WTC11 (cell line): ENCODE data around the gene CACNA1F. TPM values are rescaled to one million over a fixed set of nuclear protein-coding genes. Genes with fewer than 3 reads are reported as not detected.

Experiments used
- ATAC-seq: fragments of 200-7000 bp; cut with Tn5 transposase; 2 replicates; pipeline ENCODE4 v1.10.0; 2021; ENCODE audit warnings: mild to moderate bottlenecking, moderate library complexity
- CTCF ChIA-PET: fragments of 300-600 bp; sonication (Branson Sonifier 250); formaldehyde crosslinking; loops from one replicate; lab custom pipeline; 2021; ENCODE audit warnings: antibody characterized with exemption; lab: Charles Lee
- POLR2A ChIA-PET: fragments of 350-600 bp; sonication (Branson Sonifier 250); formaldehyde crosslinking; loops from one replicate; lab custom pipeline; 2021; ENCODE audit warnings: antibody characterized with exemption; lab: Charles Lee
- DNase-seq: peaks from one replicate; pipeline ENCODE4 v3.0.0; 2021; ENCODE audit warnings: low spot score
- H3K27ac Mint-ChIP-seq: 2 replicates; pipeline ENCODE4 v1.8.0; 2021; ENCODE audit warnings: mixed read lengths
- H3K27me3 Mint-ChIP-seq: 2 replicates; pipeline ENCODE4 v1.8.0; 2021; ENCODE audit warnings: low read depth, mild to moderate bottlenecking, moderate library complexity, mixed read lengths
- H3K36me3 Mint-ChIP-seq: 2 replicates; pipeline ENCODE4 v1.8.0; 2021; ENCODE audit warnings: mixed read lengths
- H3K4me1 Mint-ChIP-seq: 2 replicates; pipeline ENCODE4 v1.8.0; 2022; ENCODE audit warnings: mixed read lengths
- H3K4me3 Mint-ChIP-seq: 2 replicates; pipeline ENCODE4 v1.8.0; 2021; ENCODE audit warnings: mild to moderate bottlenecking, moderate library complexity, mixed read lengths
- H3K9me3 Mint-ChIP-seq: 2 replicates; pipeline ENCODE4 v1.8.0; 2021; ENCODE audit warnings: mixed read lengths
- CBFB ChIP-seq: sonication (generic); formaldehyde crosslinking; IDR thresholded peaks from 2 replicates; pipeline ENCODE4 v1.8.1; 2022; ENCODE audit warnings: mild to moderate bottlenecking, low read depth, missing genetic modification reagents
- ETV6 ChIP-seq: sonication (generic); formaldehyde crosslinking; IDR thresholded peaks from 2 replicates; pipeline ENCODE4 v1.8.1; 2022; ENCODE audit warnings: mild to moderate bottlenecking, missing genetic modification reagents
- FOXK1 ChIP-seq: sonication (generic); formaldehyde crosslinking; IDR thresholded peaks from 2 replicates; pipeline ENCODE4 v1.8.0; 2022; ENCODE audit warnings: mild to moderate bottlenecking, moderate library complexity, missing genetic modification reagents
- NFATC4 ChIP-seq: fragments of 250-450 bp; sonication (Bioruptor Pico); IDR thresholded peaks from 2 replicates; pipeline ENCODE4 v1.9.0; 2021; ENCODE audit warnings: mild to moderate bottlenecking
- NFE2L1 ChIP-seq: sonication (generic); formaldehyde crosslinking; IDR thresholded peaks from 2 replicates; pipeline ENCODE4 v1.8.1; 2023; ENCODE audit warnings: missing genetic modification reagents
- NR1H2 ChIP-seq: sonication (generic); formaldehyde crosslinking; IDR thresholded peaks from 2 replicates; pipeline ENCODE4 v1.9.0; 2021; ENCODE audit warnings: mild to moderate bottlenecking, moderate library complexity, missing genetic modification reagents
- RORB ChIP-seq: fragments of 250-450 bp; sonication (Bioruptor Pico); IDR thresholded peaks from 2 replicates; pipeline ENCODE4 v1.9.0; 2021; ENCODE audit warnings: mild to moderate bottlenecking
- ZBTB21 ChIP-seq: sonication (generic); formaldehyde crosslinking; IDR thresholded peaks from 2 replicates; pipeline ENCODE4 v1.8.1; 2023; ENCODE audit warnings: mild to moderate bottlenecking, missing genetic modification reagents, borderline replicate concordance
- ZNF219 ChIP-seq: sonication (generic); formaldehyde crosslinking; IDR thresholded peaks from 2 replicates; pipeline ENCODE4 v1.8.0; 2023; ENCODE audit warnings: missing genetic modification reagents, mild to moderate bottlenecking, borderline replicate concordance
- ZNF232 ChIP-seq: sonication (generic); formaldehyde crosslinking; IDR thresholded peaks from 2 replicates; pipeline ENCODE4 v1.8.0; 2022; ENCODE audit warnings: mild to moderate bottlenecking, missing genetic modification reagents
- ZNF317 ChIP-seq: sonication (generic); formaldehyde crosslinking; IDR thresholded peaks from 2 replicates; pipeline ENCODE4 v1.8.1; 2023; ENCODE audit warnings: low read depth, mild to moderate bottlenecking, moderate library complexity, missing genetic modification reagents, borderline replicate concordance
- total RNA-seq: library from RNA; stranded (reverse); gene quantifications from 3 replicates; pipeline ENCODE4 v1.2.3, GENCODE V29; 2021
- TF ChIP-seq, protein P1 (sequence below): sonication (generic); formaldehyde crosslinking; IDR thresholded peaks from 2 replicates; pipeline ENCODE4 v1.8.1; 2023; ENCODE audit warnings: mild to moderate bottlenecking, missing genetic modification reagents, borderline replicate concordance
- TF ChIP-seq, protein P2 (sequence below): fragments of 250-450 bp; sonication (Bioruptor Pico); IDR thresholded peaks from 2 replicates; pipeline ENCODE4 v2.1.2; 2022; ENCODE audit warnings: mild to moderate bottlenecking, moderate library complexity
- TF ChIP-seq, protein P3 (sequence below): sonication (generic); formaldehyde crosslinking; IDR thresholded peaks from 2 replicates; pipeline ENCODE4 v1.8.0; 2022; ENCODE audit warnings: mild to moderate bottlenecking, missing genetic modification reagents
- TF ChIP-seq, protein P4 (sequence below): sonication (generic); formaldehyde crosslinking; IDR thresholded peaks from 2 replicates; pipeline ENCODE4 v1.8.1; 2022; ENCODE audit warnings: mild to moderate bottlenecking, moderate library complexity, missing genetic modification reagents
- TF ChIP-seq, protein P5 (sequence below): sonication (generic); formaldehyde crosslinking; IDR thresholded peaks from 2 replicates; pipeline ENCODE4 v1.8.1; 2023; ENCODE audit warnings: mild to moderate bottlenecking, missing genetic modification reagents, moderate library complexity
- TF ChIP-seq, protein P6 (sequence below): sonication (generic); formaldehyde crosslinking; IDR thresholded peaks from 2 replicates; pipeline ENCODE4 v1.8.1; 2022; ENCODE audit warnings: low read depth, missing genetic modification reagents, borderline replicate concordance

The CACNA1F gene
- total RNA-seq, 1 experiment from 2014 or later = 1.6 TPM

DNA sequence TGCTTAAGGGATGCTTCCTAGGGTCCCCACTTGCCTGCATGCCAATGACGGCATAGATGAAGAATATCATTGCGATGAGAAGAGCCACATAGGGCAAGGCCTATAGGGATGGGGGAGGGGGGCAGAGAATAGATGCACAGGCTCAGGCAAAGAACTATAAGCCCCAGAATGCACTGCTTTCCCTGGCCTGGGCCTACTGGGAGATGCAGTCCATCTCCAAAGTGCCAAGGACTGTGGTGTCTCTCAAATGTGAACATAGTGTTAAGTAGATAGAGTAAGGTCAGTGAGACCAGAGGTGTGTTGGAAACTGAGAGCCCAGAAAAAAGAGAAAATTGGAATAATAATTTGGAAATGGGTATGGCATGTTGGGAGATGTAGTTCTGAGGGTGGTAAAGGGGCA, 20.9 kb downstream of the CACNA1F start (continued):
- TF ChIP-seq, protein P1, sequence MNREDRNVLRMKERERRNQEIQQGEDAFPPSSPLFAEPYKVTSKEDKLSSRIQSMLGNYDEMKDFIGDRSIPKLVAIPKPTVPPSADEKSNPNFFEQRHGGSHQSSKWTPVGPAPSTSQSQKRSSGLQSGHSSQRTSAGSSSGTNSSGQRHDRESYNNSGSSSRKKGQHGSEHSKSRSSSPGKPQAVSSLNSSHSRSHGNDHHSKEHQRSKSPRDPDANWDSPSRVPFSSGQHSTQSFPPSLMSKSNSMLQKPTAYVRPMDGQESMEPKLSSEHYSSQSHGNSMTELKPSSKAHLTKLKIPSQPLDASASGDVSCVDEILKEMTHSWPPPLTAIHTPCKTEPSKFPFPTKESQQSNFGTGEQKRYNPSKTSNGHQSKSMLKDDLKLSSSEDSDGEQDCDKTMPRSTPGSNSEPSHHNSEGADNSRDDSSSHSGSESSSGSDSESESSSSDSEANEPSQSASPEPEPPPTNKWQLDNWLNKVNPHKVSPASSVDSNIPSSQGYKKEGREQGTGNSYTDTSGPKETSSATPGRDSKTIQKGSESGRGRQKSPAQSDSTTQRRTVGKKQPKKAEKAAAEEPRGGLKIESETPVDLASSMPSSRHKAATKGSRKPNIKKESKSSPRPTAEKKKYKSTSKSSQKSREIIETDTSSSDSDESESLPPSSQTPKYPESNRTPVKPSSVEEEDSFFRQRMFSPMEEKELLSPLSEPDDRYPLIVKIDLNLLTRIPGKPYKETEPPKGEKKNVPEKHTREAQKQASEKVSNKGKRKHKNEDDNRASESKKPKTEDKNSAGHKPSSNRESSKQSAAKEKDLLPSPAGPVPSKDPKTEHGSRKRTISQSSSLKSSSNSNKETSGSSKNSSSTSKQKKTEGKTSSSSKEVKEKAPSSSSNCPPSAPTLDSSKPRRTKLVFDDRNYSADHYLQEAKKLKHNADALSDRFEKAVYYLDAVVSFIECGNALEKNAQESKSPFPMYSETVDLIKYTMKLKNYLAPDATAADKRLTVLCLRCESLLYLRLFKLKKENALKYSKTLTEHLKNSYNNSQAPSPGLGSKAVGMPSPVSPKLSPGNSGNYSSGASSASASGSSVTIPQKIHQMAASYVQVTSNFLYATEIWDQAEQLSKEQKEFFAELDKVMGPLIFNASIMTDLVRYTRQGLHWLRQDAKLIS (CRISPR knock-in tag) = no peak
- TF ChIP-seq, all 79 proteins: peak for 0

DNA sequence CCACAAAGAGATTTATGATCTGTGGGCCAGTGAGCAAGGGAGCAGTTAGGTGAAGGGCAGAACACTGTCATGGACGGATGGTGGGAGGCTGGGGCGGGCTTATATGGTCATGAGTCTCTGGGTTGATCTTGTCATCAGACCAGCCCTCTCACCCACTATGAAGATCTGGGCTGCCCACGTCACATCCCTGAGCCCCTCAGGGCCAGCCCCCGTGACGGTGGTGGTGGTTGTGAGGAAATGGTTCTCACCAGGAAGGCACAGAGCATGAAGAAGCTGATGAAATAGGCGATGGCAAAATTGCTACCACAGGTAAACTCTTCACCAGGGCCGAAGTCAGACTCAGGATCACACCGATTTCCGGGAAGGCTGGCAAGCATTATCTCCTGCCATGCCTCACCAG, 22.1 kb downstream of the CACNA1F start:
- H3K27ac Mint-ChIP-seq = no peak overlapping the region
- H3K4me3 Mint-ChIP-seq = no peak overlapping the region
- ATAC-seq (no peak), DNase-seq (no peak)
- H3K36me3 Mint-ChIP-seq = no peaks in the 10 kb centered on the region
- peaks cover 5% of the 10 kb centered on the region; the same call in 1 of the 2 replicates for H3K27me3 Mint-ChIP-seq
- H3K9me3 Mint-ChIP-seq = peaks cover 4% of the 10 kb centered on the region; the same call in 1 of the 2 replicates
- no peaks in the 10 kb centered on the region for H3K4me1 Mint-ChIP-seq
- POLR2A ChIA-PET = no interaction called here
- TF ChIP-seq ETV6 (CRISPR knock-in tag) (no peak), NFATC4 (no peak), NR1H2 (CRISPR knock-in tag) (no peak), NFE2L1 (CRISPR knock-in tag) (no peak), CBFB (no peak), ZNF317 (no peak), ZNF232 (no peak), RORB (CRISPR knock-in tag) (no peak), FOXK1 (CRISPR knock-in tag) (no peak), ZBTB21 (CRISPR knock-in tag) (no peak), ZNF219 (CRISPR knock-in tag) (no peak)
- TF ChIP-seq, protein P2, sequence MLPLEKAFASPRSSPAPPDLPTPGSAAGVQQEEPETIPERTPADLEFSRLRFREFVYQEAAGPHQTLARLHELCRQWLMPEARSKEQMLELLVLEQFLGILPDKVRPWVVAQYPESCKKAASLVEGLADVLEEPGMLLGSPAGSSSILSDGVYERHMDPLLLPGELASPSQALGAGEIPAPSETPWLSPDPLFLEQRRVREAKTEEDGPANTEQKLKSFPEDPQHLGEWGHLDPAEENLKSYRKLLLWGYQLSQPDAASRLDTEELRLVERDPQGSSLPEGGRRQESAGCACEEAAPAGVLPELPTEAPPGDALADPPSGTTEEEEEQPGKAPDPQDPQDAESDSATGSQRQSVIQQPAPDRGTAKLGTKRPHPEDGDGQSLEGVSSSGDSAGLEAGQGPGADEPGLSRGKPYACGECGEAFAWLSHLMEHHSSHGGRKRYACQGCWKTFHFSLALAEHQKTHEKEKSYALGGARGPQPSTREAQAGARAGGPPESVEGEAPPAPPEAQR (CRISPR knock-in tag) = no peak
- TF ChIP-seq, protein P3, sequence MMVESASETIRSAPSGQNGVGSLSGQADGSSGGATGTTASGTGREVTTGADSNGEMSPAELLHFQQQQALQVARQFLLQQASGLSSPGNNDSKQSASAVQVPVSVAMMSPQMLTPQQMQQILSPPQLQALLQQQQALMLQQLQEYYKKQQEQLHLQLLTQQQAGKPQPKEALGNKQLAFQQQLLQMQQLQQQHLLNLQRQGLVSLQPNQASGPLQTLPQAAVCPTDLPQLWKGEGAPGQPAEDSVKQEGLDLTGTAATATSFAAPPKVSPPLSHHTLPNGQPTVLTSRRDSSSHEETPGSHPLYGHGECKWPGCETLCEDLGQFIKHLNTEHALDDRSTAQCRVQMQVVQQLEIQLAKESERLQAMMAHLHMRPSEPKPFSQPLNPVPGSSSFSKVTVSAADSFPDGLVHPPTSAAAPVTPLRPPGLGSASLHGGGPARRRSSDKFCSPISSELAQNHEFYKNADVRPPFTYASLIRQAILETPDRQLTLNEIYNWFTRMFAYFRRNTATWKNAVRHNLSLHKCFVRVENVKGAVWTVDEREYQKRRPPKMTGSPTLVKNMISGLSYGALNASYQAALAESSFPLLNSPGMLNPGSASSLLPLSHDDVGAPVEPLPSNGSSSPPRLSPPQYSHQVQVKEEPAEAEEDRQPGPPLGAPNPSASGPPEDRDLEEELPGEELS = no peak
- TF ChIP-seq, protein P4, sequence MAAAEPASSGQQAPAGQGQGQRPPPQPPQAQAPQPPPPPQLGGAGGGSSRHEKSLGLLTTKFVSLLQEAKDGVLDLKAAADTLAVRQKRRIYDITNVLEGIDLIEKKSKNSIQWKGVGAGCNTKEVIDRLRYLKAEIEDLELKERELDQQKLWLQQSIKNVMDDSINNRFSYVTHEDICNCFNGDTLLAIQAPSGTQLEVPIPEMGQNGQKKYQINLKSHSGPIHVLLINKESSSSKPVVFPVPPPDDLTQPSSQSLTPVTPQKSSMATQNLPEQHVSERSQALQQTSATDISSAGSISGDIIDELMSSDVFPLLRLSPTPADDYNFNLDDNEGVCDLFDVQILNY (CRISPR knock-in tag) = no peak
- TF ChIP-seq, protein P5, sequence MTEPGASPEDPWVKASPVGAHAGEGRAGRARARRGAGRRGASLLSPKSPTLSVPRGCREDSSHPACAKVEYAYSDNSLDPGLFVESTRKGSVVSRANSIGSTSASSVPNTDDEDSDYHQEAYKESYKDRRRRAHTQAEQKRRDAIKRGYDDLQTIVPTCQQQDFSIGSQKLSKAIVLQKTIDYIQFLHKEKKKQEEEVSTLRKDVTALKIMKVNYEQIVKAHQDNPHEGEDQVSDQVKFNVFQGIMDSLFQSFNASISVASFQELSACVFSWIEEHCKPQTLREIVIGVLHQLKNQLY = no peak
- TF ChIP-seq, protein P6, sequence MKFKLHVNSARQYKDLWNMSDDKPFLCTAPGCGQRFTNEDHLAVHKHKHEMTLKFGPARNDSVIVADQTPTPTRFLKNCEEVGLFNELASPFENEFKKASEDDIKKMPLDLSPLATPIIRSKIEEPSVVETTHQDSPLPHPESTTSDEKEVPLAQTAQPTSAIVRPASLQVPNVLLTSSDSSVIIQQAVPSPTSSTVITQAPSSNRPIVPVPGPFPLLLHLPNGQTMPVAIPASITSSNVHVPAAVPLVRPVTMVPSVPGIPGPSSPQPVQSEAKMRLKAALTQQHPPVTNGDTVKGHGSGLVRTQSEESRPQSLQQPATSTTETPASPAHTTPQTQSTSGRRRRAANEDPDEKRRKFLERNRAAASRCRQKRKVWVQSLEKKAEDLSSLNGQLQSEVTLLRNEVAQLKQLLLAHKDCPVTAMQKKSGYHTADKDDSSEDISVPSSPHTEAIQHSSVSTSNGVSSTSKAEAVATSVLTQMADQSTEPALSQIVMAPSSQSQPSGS = no peak
- CTCF ChIA-PET = no interaction called here
